ENCODE results near the gene RNF144B. TPM values are rescaled to one million over a fixed set of nuclear protein-coding genes. Genes with fewer than 3 reads are reported as not detected.

Gene RNF144B
- total RNA-seq, 4 donors from 2014 or later = 5.6 to 18.4 (median 15.2) TPM

DNA sequence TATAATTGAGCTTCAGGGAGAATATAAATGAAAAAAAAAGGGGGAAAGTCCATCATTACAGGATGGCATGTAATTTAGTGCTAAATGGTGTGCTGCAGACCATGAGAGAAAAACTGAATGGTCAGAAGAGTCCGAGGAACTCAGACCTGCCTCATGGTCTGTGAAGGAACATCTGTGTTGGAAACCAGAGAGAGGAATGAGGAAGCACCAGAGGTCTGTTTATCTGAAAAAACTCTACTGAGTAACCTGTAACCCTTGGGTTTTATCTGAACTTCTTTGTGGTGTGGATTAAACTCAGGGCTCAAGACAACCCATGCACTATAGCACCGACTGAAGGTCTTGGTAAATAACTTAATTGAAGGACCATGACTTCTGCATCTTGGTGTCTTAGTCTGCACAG is 108.1 kb downstream of the RNF144B start:
- ATAC-seq = no peak
- WGBS, 2 donors (ENCODE audit: low coverage in 1 of 2) = 50 to 61% methylated on average over 1 to 2 of the region's 2 CpGs
- Histone ChIP-seq H3K36me3 (no peaks in the 10 kb centered on the region), H3K27me3 (no peaks in the 10 kb centered on the region), H3K9me3 (no peaks in the 10 kb centered on the region), H3K4me1 (no peaks in the 10 kb centered on the region), H3K4me3 (no peak overlapping the region), H3K27ac (no peak overlapping the region)
- TF ChIP-seq, protein P1, sequence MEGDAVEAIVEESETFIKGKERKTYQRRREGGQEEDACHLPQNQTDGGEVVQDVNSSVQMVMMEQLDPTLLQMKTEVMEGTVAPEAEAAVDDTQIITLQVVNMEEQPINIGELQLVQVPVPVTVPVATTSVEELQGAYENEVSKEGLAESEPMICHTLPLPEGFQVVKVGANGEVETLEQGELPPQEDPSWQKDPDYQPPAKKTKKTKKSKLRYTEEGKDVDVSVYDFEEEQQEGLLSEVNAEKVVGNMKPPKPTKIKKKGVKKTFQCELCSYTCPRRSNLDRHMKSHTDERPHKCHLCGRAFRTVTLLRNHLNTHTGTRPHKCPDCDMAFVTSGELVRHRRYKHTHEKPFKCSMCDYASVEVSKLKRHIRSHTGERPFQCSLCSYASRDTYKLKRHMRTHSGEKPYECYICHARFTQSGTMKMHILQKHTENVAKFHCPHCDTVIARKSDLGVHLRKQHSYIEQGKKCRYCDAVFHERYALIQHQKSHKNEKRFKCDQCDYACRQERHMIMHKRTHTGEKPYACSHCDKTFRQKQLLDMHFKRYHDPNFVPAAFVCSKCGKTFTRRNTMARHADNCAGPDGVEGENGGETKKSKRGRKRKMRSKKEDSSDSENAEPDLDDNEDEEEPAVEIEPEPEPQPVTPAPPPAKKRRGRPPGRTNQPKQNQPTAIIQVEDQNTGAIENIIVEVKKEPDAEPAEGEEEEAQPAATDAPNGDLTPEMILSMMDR (IDR thresholded peaks at IDR 0.05) = no peak
- no peak for TF ChIP-seq EP300 (IDR thresholded peaks at IDR 0.05)
- no peak for TF ChIP-seq POLR2AphosphoS5 (IDR thresholded peaks at IDR 0.05)
- TF ChIP-seq POLR2A (IDR thresholded peaks at IDR 0.05) = no peak

- ATAC-seq = no peak
Measured at GRCh38 chr6:18496462-18496861, 109.3 kb downstream of the RNF144B start.

GRCh38 chr6:18497006-18497405 is 109.9 kb downstream of the RNF144B start:
- Histone ChIP-seq H3K9me3 (no peaks in the 10 kb centered on the region), H3K4me1 (no peaks in the 10 kb centered on the region), H3K36me3 (no peaks in the 10 kb centered on the region), H3K27ac (no peak overlapping the region), H3K4me3 (no peak overlapping the region), H3K27me3 (no peaks in the 10 kb centered on the region)
- ATAC-seq = no peak
- 73 to 95% methylated on average over 2 of the region's 2 CpGs for WGBS, 2 donors (ENCODE audit: low coverage in 1 of 2)
- TF ChIP-seq EP300 (IDR thresholded peaks at IDR 0.05) (no peak), POLR2AphosphoS5 (IDR thresholded peaks at IDR 0.05) (no peak), POLR2A (IDR thresholded peaks at IDR 0.05) (no peak)
- TF ChIP-seq, protein P1 (IDR thresholded peaks at IDR 0.05) = no peak

More at GRCh38 chr6:18496462-18496861, 109.3 kb downstream of the RNF144B start:
- H3K9me3 ChIP-seq = no peaks in the 10 kb centered on the region
- no peaks in the 10 kb centered on the region for H3K36me3 ChIP-seq
- 79% methylated on average over 2 to 3 of the region's 3 CpGs for WGBS, 2 donors (ENCODE audit: low coverage in 1 of 2)
- H3K27ac ChIP-seq = no peak overlapping the region
- no peaks in the 10 kb centered on the region for H3K27me3 ChIP-seq
- H3K4me3 ChIP-seq = no peak overlapping the region
- H3K4me1 ChIP-seq = no peaks in the 10 kb centered on the region
- TF ChIP-seq EP300 (IDR thresholded peaks at IDR 0.05) (no peak), POLR2AphosphoS5 (IDR thresholded peaks at IDR 0.05) (no peak)
- TF ChIP-seq, protein P1 (IDR thresholded peaks at IDR 0.05) = no peak

- H3K4me3 ChIP-seq = no peak overlapping the region
- H3K36me3 ChIP-seq = no peaks in the 10 kb centered on the region
- TF ChIP-seq POLR2AphosphoS5 (IDR thresholded peaks at IDR 0.05) (no peak), POLR2A (IDR thresholded peaks at IDR 0.05) (no peak), EP300 (IDR thresholded peaks at IDR 0.05) (no peak)
- TF ChIP-seq, protein P1 (IDR thresholded peaks at IDR 0.05) = no peak
- WGBS, 2 donors (ENCODE audit: low coverage in 1 of 2) = 50% methylated on average over 2 of the region's 2 CpGs; no CpG with 5 or more reads in 1 of the 2 donors
- H3K9me3 ChIP-seq = no peaks in the 10 kb centered on the region
- H3K27ac ChIP-seq = no peak overlapping the region
- no peak for ATAC-seq
- no peaks in the 10 kb centered on the region for H3K27me3 ChIP-seq
- H3K4me1 ChIP-seq = peaks cover 0 to 1% (median 0%) of the 10 kb centered on the region in 3 donors
Measured at GRCh38 chr6:18498408-18498807, 111.3 kb downstream of the RNF144B start.

DNA sequence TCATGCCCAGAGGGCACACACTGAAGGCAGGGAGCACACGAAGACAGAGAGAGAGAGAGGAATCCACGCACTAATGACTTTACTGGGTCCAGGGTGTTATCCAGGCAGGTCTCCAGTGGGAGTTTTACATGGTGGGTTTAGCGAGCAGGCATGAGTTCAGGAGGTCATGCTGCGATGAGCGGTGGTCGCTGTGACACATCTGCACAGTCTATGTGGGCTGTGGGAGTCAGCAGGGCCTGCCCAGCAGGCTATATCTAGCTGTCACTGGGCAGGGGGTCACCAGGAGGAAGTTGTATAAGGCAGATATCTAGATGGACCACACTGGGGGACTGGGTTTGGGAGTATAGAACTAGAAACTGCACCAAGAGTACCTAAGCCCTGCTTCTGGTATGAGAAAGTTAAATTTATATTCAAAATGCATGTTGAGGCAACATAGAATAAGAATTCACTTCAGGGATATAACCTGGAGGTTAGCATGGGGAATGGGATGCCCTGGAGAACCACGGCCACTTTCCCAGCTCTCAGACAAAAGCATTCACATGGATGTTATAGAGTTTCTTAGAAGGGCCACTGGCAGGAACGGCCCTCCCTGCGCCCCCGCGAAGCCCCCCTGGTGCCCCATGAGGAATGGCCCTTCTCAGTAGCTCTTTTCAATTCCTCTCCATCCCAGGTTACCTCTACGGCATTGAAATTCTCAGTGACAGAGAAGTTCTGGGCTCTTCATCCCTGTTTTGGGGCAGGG is 113.9 kb downstream of the RNF144B start:
- TF ChIP-seq, protein P1 (IDR thresholded peaks at IDR 0.05) = no peak
- TF ChIP-seq POLR2AphosphoS5 (IDR thresholded peaks at IDR 0.05) (no peak), EP300 (IDR thresholded peaks at IDR 0.05) (no peak), POLR2A (IDR thresholded peaks at IDR 0.05) (no peak)
- ATAC-seq = no peak
- 70 to 91% methylated on average over 4 to 6 of the region's 12 CpGs for WGBS, 2 donors (ENCODE audit: low coverage in 1 of 2)
- no peaks in the 10 kb centered on the region for H3K27me3 ChIP-seq
- no peaks in the 10 kb centered on the region for H3K36me3 ChIP-seq
- H3K27ac ChIP-seq = no peak overlapping the region
- H3K9me3 ChIP-seq = no peaks in the 10 kb centered on the region
- peaks cover 0 to 4% (median 0%) of the 10 kb centered on the region in 3 donors for H3K4me1 ChIP-seq
- no peak overlapping the region for H3K4me3 ChIP-seq

Measured in gastroesophageal sphincter (tissue), 4 donors.